Activated T-helper 1 cell treated with anti-CD3 and anti-CD28 coated beads, Interleukin-12 subunit alpha, Interleukin-12 subunit beta, Interleukin-2, Interleukin-4 antibody, amounts not matched to agents 30 ng/mL and 10 ng/mL and 1 ng/mL, durations not matched to agents 14 hours and 24 hours and 36 hours (primary cell): ENCODE data around the gene DCTN4. TPM values are rescaled to one million over a fixed set of nuclear protein-coding genes. Genes with fewer than 3 reads are reported as not detected.
"Not testable (repeated sequence)": the region's sequence is repeated elsewhere in the genome, so short reads cannot be mapped to it uniquely, and the experiment has no call there.

Source experiments
- DNase-seq: peaks from one replicate; pipeline ENCODE4 v3.0.0; 2021; ENCODE audit warnings: low spot score
- H3K27ac Mint-ChIP-seq: one replicate; pipeline ENCODE4 v1.8.0; 2021; ENCODE audit warnings: mild to moderate bottlenecking, mixed read lengths
- H3K27me3 Mint-ChIP-seq: one replicate; pipeline ENCODE4 v1.8.0; 2022; ENCODE audit warnings: mild to moderate bottlenecking, moderate library complexity, mixed read lengths; ENCODE audit not compliant: insufficient read depth
- H3K36me3 Mint-ChIP-seq: one replicate; pipeline ENCODE4 v1.8.0; 2021; ENCODE audit warnings: low read depth, mixed read lengths
- H3K4me1 Mint-ChIP-seq: one replicate; pipeline ENCODE4 v1.8.0; 2021; ENCODE audit warnings: low read depth, mixed read lengths
- H3K4me3 Mint-ChIP-seq: one replicate; pipeline ENCODE4 v1.8.0; 2021; ENCODE audit warnings: mild to moderate bottlenecking, moderate library complexity, mixed read lengths
- H3K9me3 Mint-ChIP-seq: one replicate; pipeline ENCODE4 v1.8.0; 2021; ENCODE audit warnings: mixed read lengths
- intact Hi-C: fragments of 100-400 bp; cut with micrococcal nuclease; formaldehyde crosslinking; loops from one replicate; pipeline ENCODE4 v1.15.1; 2024
- total RNA-seq: library from RNA; stranded (reverse); gene quantifications from 2 replicates; pipeline ENCODE4 v1.2.3, GENCODE V29; 2022

The DCTN4 gene
- 42.3 and 46.4 TPM in 2 replicates for total RNA-seq

GRCh38 chr5:150758531-150759333 lies at the start of gene DCTN4:
TSS of gene DCTN4 (minus strand) at chr5:150759017. CDS start at chr5:150758993, 24 bp downstream.
- DNase-seq = peak; percentile 90
- intact Hi-C loops = loop anchor here (1.0 to 5.0 kb wide), 11 partner anchors 16 to 1014 kb away; partner anchors contain the start of genes G3BP1, GM2A, RBM22 and TCOF1
- no peaks in the 10 kb centered on the region for H3K9me3 Mint-ChIP-seq
- peaks cover 25% of the 10 kb centered on the region for H3K36me3 Mint-ChIP-seq
- H3K27me3 Mint-ChIP-seq = peaks cover 2% of the 10 kb centered on the region
- no peak within 1 kb of the TSS for H3K4me3 Mint-ChIP-seq
- H3K27ac Mint-ChIP-seq = no peak within 1 kb of the TSS
- peaks cover 34% of the 10 kb centered on the region for H3K4me1 Mint-ChIP-seq

- no peak for DNase-seq
- H3K4me1 Mint-ChIP-seq = peaks cover 10% of the 10 kb centered on the region
- H3K4me3 Mint-ChIP-seq = no peak overlapping the region
- H3K9me3 Mint-ChIP-seq = peaks cover 8% of the 10 kb centered on the region
- peaks cover 2% of the 10 kb centered on the region for H3K36me3 Mint-ChIP-seq
- H3K27ac Mint-ChIP-seq = no peak overlapping the region
- intact Hi-C loops = loop anchor here (5.0 kb wide), 1 partner anchor 313 kb away; no protein-coding TSS in a partner anchor
- peaks cover 12% of the 10 kb centered on the region for H3K27me3 Mint-ChIP-seq
These were observed 45.6 kb upstream of the DCTN4 start for GRCh38 chr5:150804388-150804787.

- Mint-ChIP-seq H3K4me3 (no peak overlapping the region), H3K27ac (no peak overlapping the region), H3K4me1 (peaks cover 20% of the 10 kb centered on the region), H3K27me3 (peaks cover 3% of the 10 kb centered on the region), H3K9me3 (peaks cover 4% of the 10 kb centered on the region), H3K36me3 (peaks cover 10% of the 10 kb centered on the region)
- no peak for DNase-seq
- intact Hi-C loops = loop anchor here (1.0 to 5.0 kb wide), 4 partner anchors 46 to 363 kb away; no protein-coding TSS in a partner anchor
These were observed 42.5 kb upstream of the DCTN4 start for GRCh38 chr5:150801117-150801927.

GRCh38 chr5:150797384-150797783 lies 38.6 kb upstream of the DCTN4 start:
- intact Hi-C loops = no loop called here
- Mint-ChIP-seq H3K27ac (no peak overlapping the region), H3K27me3 (no peaks in the 10 kb centered on the region), H3K4me1 (peaks cover 20% of the 10 kb centered on the region), H3K36me3 (peaks cover 16% of the 10 kb centered on the region), H3K4me3 (no peak overlapping the region), H3K9me3 (no peaks in the 10 kb centered on the region)
- no peak for DNase-seq

- no peaks in the 10 kb centered on the region for H3K9me3 Mint-ChIP-seq
- H3K27me3 Mint-ChIP-seq = no peaks in the 10 kb centered on the region
- intact Hi-C loops = loop anchor here (5.0 kb wide), 2 partner anchors 302 to 417 kb away; no protein-coding TSS in a partner anchor
- peaks cover 32% of the 10 kb centered on the region for H3K4me1 Mint-ChIP-seq
- peaks cover 14% of the 10 kb centered on the region for H3K36me3 Mint-ChIP-seq
- H3K27ac Mint-ChIP-seq = no peak overlapping the region
- no peak overlapping the region for H3K4me3 Mint-ChIP-seq
- DNase-seq = no peak
These were observed 36.1 kb upstream of the DCTN4 start for GRCh38 chr5:150794927-150795326.

- Mint-ChIP-seq H3K36me3 (peaks cover 14% of the 10 kb centered on the region), H3K4me1 (peaks cover 47% of the 10 kb centered on the region)
- not testable (repeated sequence) for H3K9me3 Mint-ChIP-seq, H3K27ac Mint-ChIP-seq, DNase-seq, H3K4me3 Mint-ChIP-seq, H3K27me3 Mint-ChIP-seq
- intact Hi-C loops = loop anchor here (5.0 kb wide), 2 partner anchors 304 to 419 kb away; no protein-coding TSS in a partner anchor
These were observed 34.6 kb upstream of the DCTN4 start for GRCh38 chr5:150793423-150793888.

- no peak for DNase-seq
- H3K36me3 Mint-ChIP-seq = peaks cover 12% of the 10 kb centered on the region
These were observed 32.7 kb upstream of the DCTN4 start for GRCh38 chr5:150791536-150791935.

GRCh38 chr5:150789943-150790611 lies 31.3 kb upstream of the DCTN4 start:
- Mint-ChIP-seq H3K27ac (peak overlapping the region; percentile 87), H3K4me1 (peaks cover 59% of the 10 kb centered on the region), H3K36me3 (peaks cover 10% of the 10 kb centered on the region), H3K27me3 (no peaks in the 10 kb centered on the region), H3K4me3 (peak overlapping the region; percentile 78), H3K9me3 (peaks cover 5% of the 10 kb centered on the region)
- intact Hi-C loops = loop anchor here (1.0 to 5.0 kb wide), 8 partner anchors 11 to 422 kb away; partner anchors contain the start of genes ANXA6, DCTN4 and RBM22
- DNase-seq = peak; percentile 63

More at GRCh38 chr5:150791536-150791935, 32.7 kb upstream of the DCTN4 start:
- Mint-ChIP-seq H3K9me3 (no peaks in the 10 kb centered on the region), H3K4me3 (no peak overlapping the region), H3K27ac (peak overlapping the region; percentile 19), H3K4me1 (peaks cover 53% of the 10 kb centered on the region), H3K27me3 (no peaks in the 10 kb centered on the region)
- intact Hi-C loops = loop anchor here (2.0 to 5.0 kb wide), 4 partner anchors 91 to 421 kb away; partner anchors contain the start of gene RBM22

- Mint-ChIP-seq H3K36me3 (peaks cover 10% of the 10 kb centered on the region), H3K4me1 (peaks cover 63% of the 10 kb centered on the region), H3K27me3 (no peaks in the 10 kb centered on the region), H3K9me3 (peaks cover 5% of the 10 kb centered on the region), H3K27ac (peak overlapping the region; percentile 87), H3K4me3 (peak overlapping the region; percentile 78)
- no peak for DNase-seq
- intact Hi-C loops = loop anchor here (2.0 kb wide), 1 partner anchor 367 kb away; the partner anchor contains the start of gene ANXA6
These were observed 30.6 kb upstream of the DCTN4 start for GRCh38 chr5:150789450-150789849.

- intact Hi-C loops = loop anchor here (2.0 kb wide), 1 partner anchor 368 kb away; the partner anchor contains the start of gene ANXA6
- Mint-ChIP-seq H3K9me3 (peaks cover 5% of the 10 kb centered on the region), H3K4me3 (no peak overlapping the region), H3K36me3 (peaks cover 8% of the 10 kb centered on the region), H3K27me3 (no peaks in the 10 kb centered on the region), H3K4me1 (peaks cover 68% of the 10 kb centered on the region), H3K27ac (peak overlapping the region; percentile 87)
- no peak for DNase-seq
These were observed 30.2 kb upstream of the DCTN4 start for GRCh38 chr5:150788977-150789376.

GRCh38 chr5:150787656-150788055 lies 28.8 kb upstream of the DCTN4 start:
- Mint-ChIP-seq H3K4me3 (no peak overlapping the region), H3K9me3 (peaks cover 5% of the 10 kb centered on the region), H3K27ac (no peak overlapping the region), H3K36me3 (peaks cover 8% of the 10 kb centered on the region), H3K4me1 (peaks cover 79% of the 10 kb centered on the region), H3K27me3 (no peaks in the 10 kb centered on the region)
- intact Hi-C loops = loop anchor here (2.0 kb wide), 1 partner anchor 369 kb away; the partner anchor contains the start of gene ANXA6
- DNase-seq = no peak

- intact Hi-C loops = no loop called here
- DNase-seq = no peak
- H3K4me3 Mint-ChIP-seq = peak overlapping the region; percentile 31
- no peaks in the 10 kb centered on the region for H3K27me3 Mint-ChIP-seq
- H3K36me3 Mint-ChIP-seq = peaks cover 8% of the 10 kb centered on the region
- H3K27ac Mint-ChIP-seq = no peak overlapping the region
- H3K9me3 Mint-ChIP-seq = peaks cover 5% of the 10 kb centered on the region
- H3K4me1 Mint-ChIP-seq = peaks cover 84% of the 10 kb centered on the region
These were observed 28.1 kb upstream of the DCTN4 start for GRCh38 chr5:150786876-150787275.
